ENCODE measurements around the gene SOX30. TPM values are rescaled to one million over a fixed set of nuclear protein-coding genes. Genes with fewer than 3 reads are reported as not detected.
A peak's percentile ranks its signal among the peaks of the same experiment; 100 is the strongest.
"Not testable (repeated sequence)": the region's sequence is repeated elsewhere in the genome, so short reads cannot be mapped to it uniquely, and the experiment has no call there.

The SOX30 gene
- total RNA-seq, 1 experiment from 2014 or later = not detected

GRCh38 chr5:157689942-157690689, 37.9 kb upstream of the SOX30 start:
- Mint-ChIP-seq H3K4me1 (ENCODE audit: insufficient read depth, unreplicated experiment) (no peaks in the 10 kb centered on the region), H3K36me3 (ENCODE audit: insufficient read depth, unreplicated experiment) (no peaks in the 10 kb centered on the region), H3K9me3 (ENCODE audit: unreplicated experiment) (no peaks in the 10 kb centered on the region), H3K27ac (ENCODE audit: low read depth, unreplicated experiment) (no peak overlapping the region), H3K27me3 (ENCODE audit: insufficient read depth, unreplicated experiment) (no peaks in the 10 kb centered on the region), H3K4me3 (ENCODE audit: unreplicated experiment) (no peak overlapping the region)
- no peak for DNase-seq (ENCODE audit: unreplicated experiment)
- CTCF ChIA-PET = interaction anchor here (0.6 kb wide), 3 partner anchors 10 to 432 kb away, joined by 3 to 4 read pairs (median 4); no protein-coding TSS in a partner anchor
- intact Hi-C loops (cut with micrococcal nuclease) = no loop called here
- no TSS peak for BruUV-seq (replicated peaks)
- TF ChIP-seq CTCF (IDR thresholded peaks at IDR 0.05; ENCODE audit: unreplicated experiment) = peak; percentile 20
- POLR2A ChIA-PET = no interaction called here

GRCh38 chr5:157687198-157687554, 34.9 kb upstream of the SOX30 start:
- TF ChIP-seq CTCF (IDR thresholded peaks at IDR 0.05; ENCODE audit: unreplicated experiment) = no peak
- CTCF ChIA-PET = no interaction called here
- no TSS peak for BruUV-seq (replicated peaks)
- no peak for DNase-seq (ENCODE audit: unreplicated experiment)
- H3K9me3 Mint-ChIP-seq (ENCODE audit: unreplicated experiment) = no peaks in the 10 kb centered on the region
- intact Hi-C loops (cut with micrococcal nuclease) = no loop called here
- H3K36me3 Mint-ChIP-seq (ENCODE audit: insufficient read depth, unreplicated experiment) = no peaks in the 10 kb centered on the region
- POLR2A ChIA-PET = no interaction called here
- no peak overlapping the region for H3K4me3 Mint-ChIP-seq (ENCODE audit: unreplicated experiment)
- no peaks in the 10 kb centered on the region for H3K4me1 Mint-ChIP-seq (ENCODE audit: insufficient read depth, unreplicated experiment)
- H3K27me3 Mint-ChIP-seq (ENCODE audit: insufficient read depth, unreplicated experiment) = no peaks in the 10 kb centered on the region
- H3K27ac Mint-ChIP-seq (ENCODE audit: low read depth, unreplicated experiment) = no peak overlapping the region

- H3K27ac Mint-ChIP-seq (ENCODE audit: low read depth, unreplicated experiment); H3K4me1 Mint-ChIP-seq (ENCODE audit: insufficient read depth, unreplicated experiment); H3K27me3 Mint-ChIP-seq (ENCODE audit: insufficient read depth, unreplicated experiment); H3K9me3 Mint-ChIP-seq (ENCODE audit: unreplicated experiment); POLR2A ChIA-PET; intact Hi-C loops (cut with micrococcal nuclease); H3K4me3 Mint-ChIP-seq (ENCODE audit: unreplicated experiment); CTCF ChIA-PET; BruUV-seq (replicated peaks); DNase-seq (ENCODE audit: unreplicated experiment); H3K36me3 Mint-ChIP-seq (ENCODE audit: insufficient read depth, unreplicated experiment): not testable (repeated sequence)
Observed at GRCh38 chr5:157686276-157687197, 34.3 kb upstream of the SOX30 start.

- H3K27ac Mint-ChIP-seq (ENCODE audit: low read depth, unreplicated experiment) = no peak overlapping the region
- intact Hi-C loops (cut with micrococcal nuclease) = no loop called here
- no peaks in the 10 kb centered on the region for H3K36me3 Mint-ChIP-seq (ENCODE audit: insufficient read depth, unreplicated experiment)
- no peak for TF ChIP-seq CTCF (IDR thresholded peaks at IDR 0.05; ENCODE audit: unreplicated experiment)
- H3K9me3 Mint-ChIP-seq (ENCODE audit: unreplicated experiment) = no peaks in the 10 kb centered on the region
- BruUV-seq (replicated peaks) = no TSS peak
- no peaks in the 10 kb centered on the region for H3K27me3 Mint-ChIP-seq (ENCODE audit: insufficient read depth, unreplicated experiment)
- POLR2A ChIA-PET = interaction anchor here (0.6 to 1.6 kb wide), 2 partner anchors 14 to 51 kb away, joined by 3 to 5 read pairs; no protein-coding TSS in a partner anchor
- no peak for DNase-seq (ENCODE audit: unreplicated experiment)
- CTCF ChIA-PET = interaction anchor here (0.5 to 1.8 kb wide), 5 partner anchors 61 to 369 kb away, joined by 3 to 5 read pairs (median 3); no protein-coding TSS in a partner anchor
- H3K4me1 Mint-ChIP-seq (ENCODE audit: insufficient read depth, unreplicated experiment) = no peaks in the 10 kb centered on the region
- no peak overlapping the region for H3K4me3 Mint-ChIP-seq (ENCODE audit: unreplicated experiment)
Observed at GRCh38 chr5:157682257-157682656, 30.0 kb upstream of the SOX30 start.

All from MCF 10A (cell line).